ENCODE results near the gene KAT6B. TPM values are rescaled to one million over a fixed set of nuclear protein-coding genes. Genes with fewer than 3 reads are reported as not detected.

The KAT6B gene
- total RNA-seq, 4 donors from 2014 or later: 45.6 to 48.9 (median 47.5) TPM

- TF ChIP-seq, protein P1, sequence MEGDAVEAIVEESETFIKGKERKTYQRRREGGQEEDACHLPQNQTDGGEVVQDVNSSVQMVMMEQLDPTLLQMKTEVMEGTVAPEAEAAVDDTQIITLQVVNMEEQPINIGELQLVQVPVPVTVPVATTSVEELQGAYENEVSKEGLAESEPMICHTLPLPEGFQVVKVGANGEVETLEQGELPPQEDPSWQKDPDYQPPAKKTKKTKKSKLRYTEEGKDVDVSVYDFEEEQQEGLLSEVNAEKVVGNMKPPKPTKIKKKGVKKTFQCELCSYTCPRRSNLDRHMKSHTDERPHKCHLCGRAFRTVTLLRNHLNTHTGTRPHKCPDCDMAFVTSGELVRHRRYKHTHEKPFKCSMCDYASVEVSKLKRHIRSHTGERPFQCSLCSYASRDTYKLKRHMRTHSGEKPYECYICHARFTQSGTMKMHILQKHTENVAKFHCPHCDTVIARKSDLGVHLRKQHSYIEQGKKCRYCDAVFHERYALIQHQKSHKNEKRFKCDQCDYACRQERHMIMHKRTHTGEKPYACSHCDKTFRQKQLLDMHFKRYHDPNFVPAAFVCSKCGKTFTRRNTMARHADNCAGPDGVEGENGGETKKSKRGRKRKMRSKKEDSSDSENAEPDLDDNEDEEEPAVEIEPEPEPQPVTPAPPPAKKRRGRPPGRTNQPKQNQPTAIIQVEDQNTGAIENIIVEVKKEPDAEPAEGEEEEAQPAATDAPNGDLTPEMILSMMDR (IDR thresholded peaks at IDR 0.05; ENCODE audit: low read depth): no peak
Observed at GRCh38 chr10:74892839-74893238, 66.4 kb downstream of the KAT6B start.

DNA sequence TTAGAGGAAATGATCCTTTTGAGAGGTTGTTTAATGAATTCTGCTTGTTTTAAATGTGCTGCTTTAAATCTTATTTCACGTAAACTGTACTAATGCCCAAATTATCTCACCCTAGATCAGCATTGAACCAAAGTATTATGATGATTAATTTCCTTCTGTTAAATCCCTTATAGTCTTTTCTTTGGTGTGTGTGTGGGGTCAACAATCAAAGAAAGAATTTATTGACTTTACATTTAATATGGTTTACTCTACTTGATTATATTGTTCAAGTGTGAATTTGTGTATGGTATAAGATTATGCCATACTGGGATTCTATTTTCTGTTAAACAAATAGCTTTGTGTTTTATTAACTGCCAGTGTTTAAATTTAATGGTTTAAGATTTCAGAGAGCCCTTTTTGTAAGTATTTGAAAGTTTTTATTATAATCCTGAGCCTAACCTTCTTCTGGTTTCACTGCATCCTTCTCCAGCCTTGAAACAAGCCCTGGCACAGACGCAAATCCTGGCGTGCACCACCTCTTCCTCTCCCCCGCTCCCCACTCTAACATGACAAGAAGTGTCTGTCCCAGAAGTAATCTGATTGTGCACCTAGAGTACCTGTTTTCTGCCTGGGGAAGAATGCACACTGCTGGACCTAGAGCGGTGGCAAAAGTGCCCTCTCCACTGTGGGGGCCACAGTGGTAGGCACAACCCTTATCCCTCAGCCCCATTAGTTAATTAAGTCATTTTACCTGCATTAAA, 70.6 kb downstream of the KAT6B start:
- TF ChIP-seq, protein P1 (IDR thresholded peaks at IDR 0.05; ENCODE audit: low read depth): no peak

DNA sequence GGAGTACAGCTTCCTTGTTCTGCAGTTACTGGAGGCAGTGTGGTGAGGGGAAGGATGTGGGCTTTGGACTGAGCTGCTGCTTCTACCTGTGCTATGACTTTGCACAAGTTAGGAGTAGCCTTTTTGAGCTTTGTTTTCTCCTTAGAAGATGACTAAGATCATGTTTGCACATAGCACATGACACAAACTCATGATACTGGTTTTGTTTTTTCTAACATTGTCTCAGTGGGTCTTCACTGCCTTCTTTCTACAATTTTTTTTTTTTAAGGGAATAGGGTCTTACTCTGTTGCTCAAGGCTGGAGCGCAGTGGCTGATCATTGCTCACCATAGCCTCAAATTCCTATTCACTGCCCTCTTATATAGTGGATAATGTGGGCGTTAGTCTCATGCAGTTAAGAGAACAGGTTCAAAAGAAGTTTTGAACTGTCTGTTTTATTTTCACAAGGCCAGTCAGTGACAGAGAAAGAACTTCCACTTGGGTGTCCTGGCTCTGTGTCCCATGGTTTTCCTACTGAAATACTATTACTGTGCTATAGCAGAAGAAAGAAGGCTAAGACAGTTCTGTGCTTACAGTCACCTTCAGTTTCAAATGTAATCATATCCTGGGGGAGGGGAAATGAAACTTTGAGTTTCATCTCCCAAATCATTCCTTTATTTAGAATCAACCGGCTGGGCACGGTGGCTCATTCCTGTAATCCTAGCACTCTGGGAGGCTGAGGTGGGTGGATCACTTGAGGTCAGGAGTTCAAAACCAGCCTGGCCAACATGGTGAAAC, 72.0 kb downstream of the KAT6B start:
- TF ChIP-seq, protein P1 (IDR thresholded peaks at IDR 0.05; ENCODE audit: low read depth): no peak

GRCh38 chr10:74900297-74900696, 73.9 kb downstream of the KAT6B start:
- TF ChIP-seq, protein P1 (IDR thresholded peaks at IDR 0.05; ENCODE audit: low read depth): no peak

DNA sequence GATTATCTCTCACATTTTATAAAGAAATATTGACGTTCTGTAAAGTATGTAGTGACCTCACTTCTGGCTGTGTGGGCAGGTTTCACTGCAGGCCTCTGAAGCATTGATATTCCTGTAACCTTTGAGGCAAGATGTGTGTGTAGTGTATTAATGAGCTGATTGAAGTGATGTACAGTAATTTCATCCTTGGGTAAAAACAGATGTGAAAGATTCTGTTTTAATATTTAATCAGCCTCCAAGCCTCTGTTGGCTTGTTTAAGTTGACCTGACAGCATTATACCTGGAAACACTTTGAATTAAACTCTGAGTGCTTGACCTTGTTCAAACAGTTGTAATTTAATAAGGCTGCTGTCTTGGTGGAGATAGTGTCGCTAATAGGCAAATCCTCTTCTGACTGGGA, 74.9 kb downstream of the KAT6B start:
- TF ChIP-seq, protein P1 (IDR thresholded peaks at IDR 0.05; ENCODE audit: low read depth): no peak

- TF ChIP-seq, protein P1 (IDR thresholded peaks at IDR 0.05; ENCODE audit: low read depth): no peak
Observed at GRCh38 chr10:74901867-74902450, 75.6 kb downstream of the KAT6B start.

GRCh38 chr10:74903491-74903890, 77.1 kb downstream of the KAT6B start:
- TF ChIP-seq, protein P1 (IDR thresholded peaks at IDR 0.05; ENCODE audit: low read depth): no peak

Data from subcutaneous adipose tissue (tissue), 4 donors.